C4-2B (cell line): Measurements from ENCODE around the gene SIAH3.

Experiments
- CTCF ChIP-seq: fragments of 450-650 bp; conservative IDR thresholded peaks from 2 replicates; pipeline ENCODE4 v1.5.1; 2017; ENCODE audit warnings: mild to moderate bottlenecking
- ZFX ChIP-seq: fragments of 450-650 bp; IDR thresholded peaks from 2 replicates; pipeline ENCODE4 v1.6.1; 2017

GRCh38 chr13:45833663-45834375, 17.7 kb downstream of the SIAH3 start:
- TF ChIP-seq CTCF: no peak
- no peak for TF ChIP-seq ZFX
